ENCODE measurements around the gene HOXA1.
A peak's percentile ranks its signal among the peaks of the same experiment; 100 is the strongest.

Gene HOXA1

GRCh38 chr7:27116962-27117886 lies 21.4 kb upstream of the HOXA1 start:
- no peak for DNase-seq (ENCODE audit: low read depth)

DNA sequence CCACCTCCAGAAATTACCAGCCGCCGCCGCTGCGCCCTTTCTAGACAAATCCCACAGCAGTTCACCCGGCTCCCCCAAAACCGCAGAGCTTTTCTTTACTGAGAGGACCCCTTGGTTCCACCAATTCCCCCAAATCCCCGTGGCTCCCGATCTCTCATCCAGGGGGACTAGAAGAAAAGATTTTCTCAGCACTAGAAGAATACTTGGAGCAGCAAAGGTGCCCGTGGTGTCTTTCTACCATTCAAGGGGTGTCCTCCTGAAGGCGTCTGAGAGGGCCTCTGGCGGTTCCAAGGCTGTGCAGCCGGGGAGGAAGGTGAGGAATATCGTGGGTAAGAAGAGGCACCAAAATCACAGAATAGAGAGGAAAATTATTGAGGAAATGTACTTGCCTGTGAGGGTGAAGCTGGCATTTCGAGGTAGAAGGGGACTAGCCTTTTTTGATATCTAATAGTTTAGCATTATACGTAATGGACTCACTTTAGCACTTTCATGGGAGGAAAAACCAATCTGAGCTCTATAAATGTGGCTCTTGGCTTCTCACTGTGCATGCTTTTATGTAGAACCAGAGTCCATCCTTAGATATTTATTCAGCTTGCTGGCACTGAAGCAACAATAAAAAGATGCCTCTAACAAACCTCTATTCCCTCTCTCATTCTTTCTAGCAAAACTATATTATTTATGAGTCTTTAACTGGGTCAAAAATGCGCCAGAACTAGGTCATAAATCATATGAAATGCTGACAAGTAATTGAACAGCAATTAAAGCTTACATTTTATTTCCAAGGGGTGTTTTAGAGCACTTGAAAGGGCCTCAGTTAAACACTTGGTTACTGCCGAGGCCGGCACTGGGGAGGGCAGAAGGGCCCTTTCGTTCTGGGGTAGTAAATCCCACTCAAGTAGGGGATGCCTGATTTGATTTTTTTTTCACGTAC lies 20.5 kb upstream of the HOXA1 start:
- DNase-seq (ENCODE audit: low read depth) = no peak

- peak; percentile 54 for DNase-seq (ENCODE audit: low read depth)
Measured at GRCh38 chr7:27115221-27116026, 19.6 kb upstream of the HOXA1 start.

DNA sequence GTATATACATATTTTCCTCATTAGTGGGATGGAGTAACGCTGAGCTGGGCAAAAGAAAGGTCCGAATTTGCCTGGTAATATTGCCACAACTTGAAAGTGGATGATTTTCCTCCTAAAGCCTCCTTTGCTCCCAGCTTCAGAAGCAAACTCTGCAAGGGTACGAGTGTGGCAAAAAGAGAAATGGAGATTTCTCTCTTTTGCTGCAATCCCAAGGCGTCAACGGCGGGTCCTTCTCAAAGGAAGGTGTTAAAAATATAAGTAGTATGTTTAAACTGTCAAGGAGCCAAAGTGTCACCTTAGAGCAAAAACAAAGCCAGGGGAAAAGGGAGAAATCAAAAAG lies 19.1 kb upstream of the HOXA1 start:
- DNase-seq (ENCODE audit: low read depth) = no peak

DNA sequence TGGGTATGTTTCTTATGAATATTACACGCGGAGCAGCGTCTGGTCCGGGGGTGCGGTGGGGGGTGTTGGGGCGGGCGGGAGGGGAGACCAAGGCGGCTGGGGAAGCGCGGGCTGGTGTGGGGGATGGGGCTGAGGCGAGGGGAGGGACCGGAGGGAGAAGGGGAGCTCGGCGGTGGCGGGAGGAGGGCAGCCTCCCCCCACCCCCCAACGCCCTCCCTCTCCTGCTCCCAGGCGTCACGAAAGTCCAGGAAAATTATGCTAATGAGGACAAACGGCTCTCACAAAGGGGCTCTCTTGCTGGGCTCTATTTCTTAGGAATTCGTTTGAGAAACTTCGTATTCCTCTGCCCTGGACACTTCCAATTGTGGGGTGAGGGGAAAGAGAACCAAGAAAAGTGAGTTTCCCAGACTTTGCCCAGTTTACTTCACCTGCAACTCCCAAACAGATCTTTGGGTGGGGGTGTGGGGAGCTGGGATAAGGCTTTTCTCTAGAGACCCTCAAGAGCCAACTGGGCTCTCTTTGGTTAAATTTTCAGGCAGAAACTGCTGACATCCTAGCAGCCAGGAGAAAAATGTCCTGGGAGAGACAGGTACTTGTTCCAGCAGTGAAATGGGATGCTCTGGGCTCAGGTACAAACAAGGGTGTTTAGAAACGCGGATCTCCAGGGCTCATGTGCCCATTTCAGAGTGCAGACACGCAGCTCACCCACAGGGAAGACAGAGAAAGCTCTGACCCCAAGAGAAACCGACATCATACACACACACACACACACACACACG lies 18.4 kb upstream of the HOXA1 start:
- no peak for DNase-seq (ENCODE audit: low read depth)

DNA sequence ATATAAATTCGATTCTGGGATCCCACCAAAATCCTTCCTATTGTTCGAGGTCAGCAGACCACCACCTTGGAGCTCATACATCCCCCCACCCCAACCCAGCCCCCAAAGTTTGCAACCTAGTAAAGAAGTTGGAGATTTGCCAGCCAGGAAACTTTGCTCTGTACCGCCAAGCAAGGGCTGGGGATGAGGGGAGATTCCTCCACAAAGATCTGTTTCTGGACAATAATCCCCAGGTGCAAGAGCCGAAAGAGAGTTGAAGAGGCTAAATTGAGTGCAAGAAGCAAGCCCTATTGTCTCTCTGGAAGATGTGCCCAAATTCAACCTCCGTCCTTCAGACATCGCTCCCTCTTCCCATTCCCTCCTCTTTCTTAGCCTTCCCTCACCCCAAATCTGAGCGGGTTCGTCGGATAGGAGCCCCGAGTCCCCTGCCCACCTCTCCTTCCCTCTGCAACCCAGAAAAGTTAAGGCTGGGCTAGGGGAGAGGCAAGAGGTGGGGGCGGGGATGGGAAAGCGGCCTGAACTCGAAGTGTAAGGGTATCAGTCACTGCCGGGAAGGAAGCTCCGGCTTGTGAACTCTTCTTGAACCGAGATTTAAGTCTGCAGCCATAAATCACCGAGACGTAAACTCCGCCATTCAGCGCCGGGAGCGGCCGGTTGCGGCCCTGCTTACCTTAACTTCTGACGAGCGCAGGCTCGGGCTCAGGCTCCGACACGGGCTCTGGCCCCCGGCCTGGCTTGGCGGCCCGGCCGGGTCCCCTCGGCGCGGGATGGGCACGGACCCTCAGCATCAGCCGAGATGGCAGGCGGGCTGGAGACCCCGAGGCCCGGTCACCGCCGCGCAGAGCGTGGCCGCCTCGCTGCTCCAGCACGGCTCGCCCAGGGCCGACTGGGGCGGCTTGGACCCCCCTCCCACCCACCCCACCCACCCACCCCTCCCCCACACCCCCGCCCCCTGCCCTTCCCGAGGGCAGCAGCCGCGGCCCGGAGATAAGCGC lies 17.5 kb upstream of the HOXA1 start:
- no peak for DNase-seq (ENCODE audit: low read depth)

GRCh38 chr7:27112361-27112760 lies 16.6 kb upstream of the HOXA1 start:
- no peak for DNase-seq (ENCODE audit: low read depth)

- DNase-seq (ENCODE audit: low read depth) = no peak
Measured at GRCh38 chr7:27111751-27112277, 16.0 kb upstream of the HOXA1 start.

DNA sequence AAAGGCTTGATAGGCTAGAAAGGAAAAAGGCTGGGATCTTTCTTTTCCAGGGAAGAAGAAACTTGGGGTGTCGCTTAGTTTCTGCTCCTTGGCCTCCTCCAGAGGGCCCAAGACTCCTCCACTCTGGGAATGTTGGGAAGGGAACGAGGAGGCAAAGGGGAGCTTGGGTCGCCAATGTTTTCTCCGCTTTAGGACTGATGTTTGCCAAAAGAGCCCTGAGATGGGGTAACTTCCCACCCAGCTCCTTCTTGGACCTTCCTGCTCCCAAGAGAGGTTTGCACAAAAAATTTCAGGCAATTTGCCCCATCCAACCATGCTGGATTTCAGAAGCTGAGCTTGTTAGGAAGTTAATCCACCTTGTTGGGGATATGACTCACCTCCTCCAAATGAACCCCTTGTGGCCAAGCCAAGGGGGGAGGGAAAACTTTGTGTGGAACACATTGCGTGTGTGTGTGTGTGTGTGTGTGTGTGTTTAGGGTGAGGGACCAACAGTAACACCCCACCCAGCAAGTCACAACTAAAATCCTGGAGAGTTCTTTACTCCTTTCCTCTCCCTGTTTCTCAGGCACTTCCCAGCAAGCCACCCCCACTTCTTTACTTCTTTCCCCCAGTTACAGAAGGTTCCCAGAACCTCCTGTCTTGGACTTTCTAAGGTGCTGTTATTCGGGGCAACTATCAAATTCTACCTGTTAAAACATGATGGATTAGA lies 15.4 kb upstream of the HOXA1 start:
- peak; percentile 46 for DNase-seq (ENCODE audit: low read depth)

DNA sequence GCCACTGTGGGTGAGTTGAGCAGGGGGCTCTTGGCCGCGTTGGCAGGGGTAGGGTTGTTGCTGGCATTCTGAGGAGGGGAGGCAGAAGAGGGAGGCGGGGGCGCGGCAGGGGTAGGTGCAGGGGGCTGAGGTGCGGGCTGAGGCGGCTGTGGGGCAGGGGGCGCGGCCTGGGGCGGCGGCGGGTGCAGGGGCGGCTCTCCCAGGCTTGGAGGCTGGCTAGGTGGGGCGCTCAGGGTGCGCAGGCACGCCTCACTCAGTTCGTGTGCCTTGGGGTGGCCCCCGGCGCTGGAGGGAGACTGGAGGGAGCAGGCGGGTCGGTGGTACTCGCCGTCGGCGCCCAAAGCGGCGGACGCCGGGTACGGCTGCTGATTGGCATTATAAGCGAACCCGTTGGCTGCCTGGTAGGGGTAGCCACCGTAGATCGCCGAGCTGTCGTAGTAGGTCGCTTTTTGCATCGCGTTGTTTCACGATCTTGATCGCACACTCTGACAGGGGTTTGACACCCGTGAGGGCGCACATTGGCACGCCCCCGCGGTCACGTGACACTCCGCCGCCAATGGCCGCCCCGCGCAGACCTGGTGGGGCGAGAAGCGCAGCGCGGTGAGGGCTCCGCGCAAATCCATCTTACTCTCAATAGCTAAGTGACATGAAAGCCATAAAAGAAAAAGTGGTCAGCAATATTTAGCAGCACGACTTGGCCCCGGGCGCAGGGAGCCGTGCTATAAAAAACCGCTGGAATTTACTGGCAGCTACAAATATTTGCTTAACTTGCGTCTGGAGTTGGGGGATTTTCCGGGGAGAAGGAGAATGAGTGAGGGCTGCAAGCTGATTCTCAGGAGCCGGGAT lies 14.6 kb upstream of the HOXA1 start:
- DNase-seq (ENCODE audit: low read depth) = peak; percentile 89

DNA sequence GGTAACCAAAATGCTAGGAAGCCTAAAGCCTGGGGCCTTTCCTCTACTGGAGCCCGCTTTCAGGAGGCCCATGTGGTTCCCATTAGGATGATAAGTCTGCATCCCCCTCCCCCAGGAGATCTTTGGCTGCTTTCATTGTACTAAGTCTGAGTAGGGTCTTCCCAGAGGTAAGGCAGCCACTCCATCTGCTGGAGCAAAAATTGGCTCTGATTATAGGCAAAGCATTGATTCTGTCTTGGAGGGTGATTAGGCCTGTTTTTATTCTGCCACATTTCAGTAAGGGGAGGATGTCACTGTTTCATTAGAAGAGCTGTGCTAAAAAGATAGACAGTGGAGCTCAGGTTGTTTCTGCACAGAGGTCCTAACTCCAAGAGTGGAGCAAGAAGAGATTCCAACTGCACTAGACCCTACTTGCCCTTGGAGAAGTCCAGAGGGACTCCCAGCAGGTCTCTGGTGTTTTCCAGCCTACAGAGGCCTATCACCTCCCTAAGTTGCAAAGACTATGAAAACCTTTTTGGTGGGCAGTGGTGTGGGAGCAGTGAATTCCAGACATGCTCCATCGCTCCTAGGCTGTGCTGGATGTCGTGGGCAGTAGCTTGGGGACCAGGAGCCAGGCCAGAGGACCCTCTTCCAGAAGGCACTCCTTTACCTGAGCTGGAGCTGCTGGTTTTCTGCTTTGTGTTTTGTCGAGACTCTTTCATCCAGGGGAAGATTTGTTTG lies 13.8 kb upstream of the HOXA1 start:
- DNase-seq (ENCODE audit: low read depth) = no peak

DNA sequence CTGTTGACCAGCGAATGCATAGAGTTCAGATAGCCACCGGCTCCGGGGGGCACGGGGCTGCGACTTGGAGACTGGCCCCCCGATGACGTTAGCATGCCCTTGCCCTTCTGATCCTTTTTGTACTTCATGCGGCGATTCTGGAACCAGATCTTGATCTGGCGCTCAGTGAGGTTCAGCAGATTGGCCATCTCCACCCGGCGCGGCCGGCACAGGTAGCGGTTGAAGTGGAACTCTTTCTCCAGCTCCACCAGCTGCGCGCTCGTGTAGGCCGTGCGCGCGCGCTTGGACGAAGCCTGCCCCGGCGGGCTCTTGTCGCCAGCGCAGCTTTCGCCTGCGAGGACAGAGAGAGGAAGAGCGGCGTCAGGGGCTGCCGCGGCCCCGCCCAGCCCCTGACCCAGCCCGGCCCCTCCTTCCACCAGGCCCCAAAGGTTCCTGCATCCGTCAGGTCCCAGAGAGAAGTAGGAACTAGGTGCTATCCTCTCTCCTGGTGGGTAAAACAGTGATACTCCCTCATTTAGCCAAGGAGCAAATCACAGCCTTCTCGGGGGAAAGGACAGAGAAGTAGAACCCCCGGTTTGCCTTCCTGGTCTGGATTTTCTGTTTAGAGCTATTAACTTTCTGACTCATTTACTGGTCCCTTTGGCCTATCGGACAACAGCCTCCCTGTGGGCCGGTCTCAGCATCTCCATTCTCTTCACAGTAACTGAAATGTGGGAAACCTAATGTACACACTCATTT lies 12.8 kb upstream of the HOXA1 start:
- peak; percentile 21 for DNase-seq (ENCODE audit: low read depth)

- DNase-seq (ENCODE audit: low read depth) = no peak
Measured at GRCh38 chr7:27107391-27108381, 11.9 kb upstream of the HOXA1 start.

DNA sequence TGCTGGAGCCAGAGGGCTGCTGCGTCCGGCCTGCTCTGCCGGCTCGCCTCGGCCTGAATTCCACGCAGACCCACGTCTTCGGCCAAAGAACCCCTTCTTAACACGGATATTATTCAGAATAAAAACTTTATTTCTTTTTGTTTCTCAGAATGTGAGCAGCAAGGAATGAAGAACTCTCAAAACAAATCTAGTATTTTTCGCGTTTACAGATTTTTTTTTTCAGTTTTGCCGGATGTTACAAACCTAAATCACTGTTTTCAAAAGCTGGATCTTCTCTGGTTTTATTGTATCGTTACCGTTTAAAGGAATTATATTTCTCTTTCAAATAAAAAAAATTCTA lies 11.1 kb upstream of the HOXA1 start:
- DNase-seq (ENCODE audit: low read depth) = no peak

DNA sequence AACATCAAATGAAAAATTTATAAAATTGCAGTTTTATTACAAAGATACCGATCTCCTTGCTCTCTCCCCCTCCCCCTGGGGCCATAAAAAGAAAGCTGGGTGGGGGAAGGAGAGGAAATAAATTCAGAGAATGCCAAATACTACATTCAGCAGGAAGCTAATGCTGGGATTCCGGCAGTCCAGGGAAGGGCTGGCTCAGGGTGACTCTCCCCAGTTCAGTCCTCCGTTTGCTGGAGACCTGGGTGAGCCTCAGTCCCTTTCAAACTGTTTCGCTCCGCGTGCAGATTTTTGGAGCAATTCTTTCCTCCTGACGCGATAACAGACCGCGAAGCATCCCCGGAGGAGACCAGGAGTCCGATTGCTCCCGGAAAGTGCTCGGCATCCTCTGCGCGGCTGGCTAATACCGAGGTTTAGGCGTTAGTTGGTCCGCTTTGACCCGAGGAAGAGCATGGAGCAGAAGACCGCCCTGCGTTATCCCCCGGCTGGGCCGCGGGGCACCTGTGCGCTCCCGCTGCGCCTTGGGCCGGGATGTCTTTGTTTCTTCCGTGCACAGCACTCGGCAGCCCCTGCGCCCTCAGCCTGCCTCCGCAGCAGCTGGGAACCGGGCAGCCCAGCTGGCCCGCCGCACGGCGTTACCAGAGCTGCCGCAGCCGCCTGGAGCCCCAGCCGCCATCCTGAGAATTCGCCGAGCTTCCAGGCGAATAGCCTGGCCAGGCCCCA lies 10.5 kb upstream of the HOXA1 start:
- DNase-seq (ENCODE audit: low read depth) = no peak

Data from EH (cell line).